HG02885 (cell line): ENCODE data around the gene WDR72.
"Not testable (repeated sequence)": the region's sequence is repeated elsewhere in the genome, so short reads cannot be mapped to it uniquely, and the experiment has no call there.

Experiments
- ATAC-seq: cut with Tn5 transposase; IDR thresholded peaks from one replicate; pipeline ENCODE4 v1.9.1; 2021; ENCODE audit warnings: mild to moderate bottlenecking; ENCODE audit not compliant: unreplicated experiment, poor library complexity

Gene WDR72

DNA sequence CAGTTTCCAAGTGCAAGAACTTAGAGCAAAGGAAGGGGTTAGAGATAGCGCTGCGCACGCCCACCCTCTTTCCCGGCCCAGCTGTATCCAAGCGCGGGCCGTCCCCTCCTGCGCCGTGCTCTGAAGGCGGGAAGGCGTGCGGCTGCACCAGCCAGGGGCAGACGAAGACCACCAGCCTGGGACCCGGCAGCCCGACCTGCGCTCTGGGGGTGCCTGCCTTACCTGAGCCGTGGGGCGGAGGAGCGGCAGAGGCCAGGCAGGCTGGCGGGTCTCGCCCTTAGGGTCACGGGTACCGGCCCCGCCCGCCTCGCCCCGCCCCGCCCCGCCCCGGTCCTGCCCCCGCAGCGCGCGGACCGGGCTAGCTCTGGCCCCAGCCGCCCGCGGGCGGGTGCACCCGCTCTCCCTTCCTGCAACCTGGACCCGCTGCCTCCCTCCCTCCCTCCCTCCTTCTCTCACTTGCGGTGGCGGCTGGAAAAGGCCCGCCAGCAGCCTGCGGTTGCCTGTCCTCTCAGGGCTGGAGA is at the start of gene WDR72:
Gene WDR72 (minus strand): TSS at position 253 of the 521 bp plus-strand sequence. CDS start 26,514 bp downstream, outside the sequence.
- ATAC-seq = no peak

DNA sequence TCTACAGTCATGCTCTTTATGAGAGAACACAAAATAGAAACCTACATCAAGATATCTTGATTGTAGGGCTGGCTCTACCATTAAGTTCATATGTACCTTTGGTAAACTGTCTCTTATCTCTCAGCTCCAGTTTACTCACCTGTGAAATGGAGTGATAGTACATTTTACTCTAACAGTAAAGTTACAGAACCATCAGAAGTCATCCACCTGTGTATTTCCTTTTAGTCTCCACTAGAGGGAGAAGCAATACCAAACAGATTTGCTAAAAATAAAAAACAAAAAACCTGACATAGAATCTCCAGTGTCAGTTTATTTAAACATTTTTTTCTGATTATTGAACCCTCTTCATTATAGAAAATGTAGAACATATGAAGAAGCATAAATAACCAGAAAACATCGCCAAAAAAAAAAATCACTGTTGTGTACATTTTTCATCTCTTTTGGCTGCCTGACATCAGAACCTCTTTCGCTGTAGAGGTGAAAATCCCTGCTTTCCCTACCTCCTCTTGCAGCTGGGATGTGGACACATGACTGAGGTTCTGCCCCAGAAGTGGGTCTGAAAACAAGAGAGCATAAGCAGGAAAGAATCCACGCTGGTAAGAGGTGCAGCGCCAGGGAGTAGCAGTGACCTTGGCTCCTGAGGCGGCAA is 48.7 kb upstream of the WDR72 start:
- ATAC-seq = peak; percentile 58

DNA sequence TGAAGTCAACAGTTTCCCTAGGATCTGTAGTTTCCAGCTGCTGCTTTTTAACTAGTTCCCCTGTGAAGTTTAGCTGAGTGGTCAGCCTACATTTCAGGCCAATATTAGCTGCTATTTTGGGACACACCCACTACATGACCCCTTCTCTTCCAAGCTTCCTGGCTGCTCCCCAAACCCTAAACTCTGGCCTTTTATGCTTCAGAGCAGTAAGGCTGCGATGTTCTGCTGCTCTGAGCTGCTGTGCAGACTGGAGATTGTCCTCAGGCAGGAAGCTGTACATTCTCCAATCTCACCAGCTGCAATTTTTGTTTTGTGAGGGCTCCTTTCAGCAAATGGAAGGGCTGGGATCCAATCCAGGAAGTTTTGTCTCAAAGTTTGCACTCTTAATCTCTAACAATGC is 48.0 kb upstream of the WDR72 start:
- ATAC-seq = no peak

DNA sequence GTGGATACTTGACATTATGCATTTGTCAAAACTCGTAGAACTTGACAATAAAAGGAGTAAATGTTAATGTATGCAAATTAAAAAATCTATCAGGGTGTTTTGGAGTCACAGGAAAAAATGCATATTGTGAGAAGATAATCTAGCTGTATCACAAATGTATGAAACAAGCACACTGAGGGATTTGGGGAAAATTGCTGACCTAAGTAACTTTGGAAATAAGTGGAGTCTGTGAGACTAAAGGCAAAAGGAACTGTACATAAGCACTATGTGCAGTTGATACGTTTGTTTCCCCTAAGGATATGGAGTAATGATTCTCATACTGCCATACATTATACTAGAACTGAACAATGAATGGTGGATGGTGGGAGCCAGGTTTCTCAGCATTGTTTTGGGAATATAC is 43.2 kb upstream of the WDR72 start:
- ATAC-seq = no peak

DNA sequence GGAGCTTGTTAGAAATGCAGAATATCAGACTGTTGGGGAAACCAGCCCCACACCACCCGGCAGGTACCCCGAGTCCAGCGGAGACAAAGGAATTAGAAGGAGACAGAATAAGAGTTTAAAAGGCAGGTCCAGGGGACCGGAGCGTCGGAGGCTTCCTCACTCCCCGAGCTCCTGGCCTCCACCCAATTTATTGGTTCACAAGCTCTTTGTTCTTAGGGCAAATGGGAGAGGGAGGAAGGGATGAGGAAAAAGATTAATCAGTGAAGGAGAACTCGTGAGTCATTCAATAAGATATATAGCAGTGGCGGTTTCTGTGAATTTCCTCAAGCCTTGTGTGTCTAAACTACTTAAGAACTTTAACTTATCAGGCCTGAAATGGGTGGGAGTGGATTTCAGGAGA is 32.1 kb upstream of the WDR72 start:
- no peak for ATAC-seq

DNA sequence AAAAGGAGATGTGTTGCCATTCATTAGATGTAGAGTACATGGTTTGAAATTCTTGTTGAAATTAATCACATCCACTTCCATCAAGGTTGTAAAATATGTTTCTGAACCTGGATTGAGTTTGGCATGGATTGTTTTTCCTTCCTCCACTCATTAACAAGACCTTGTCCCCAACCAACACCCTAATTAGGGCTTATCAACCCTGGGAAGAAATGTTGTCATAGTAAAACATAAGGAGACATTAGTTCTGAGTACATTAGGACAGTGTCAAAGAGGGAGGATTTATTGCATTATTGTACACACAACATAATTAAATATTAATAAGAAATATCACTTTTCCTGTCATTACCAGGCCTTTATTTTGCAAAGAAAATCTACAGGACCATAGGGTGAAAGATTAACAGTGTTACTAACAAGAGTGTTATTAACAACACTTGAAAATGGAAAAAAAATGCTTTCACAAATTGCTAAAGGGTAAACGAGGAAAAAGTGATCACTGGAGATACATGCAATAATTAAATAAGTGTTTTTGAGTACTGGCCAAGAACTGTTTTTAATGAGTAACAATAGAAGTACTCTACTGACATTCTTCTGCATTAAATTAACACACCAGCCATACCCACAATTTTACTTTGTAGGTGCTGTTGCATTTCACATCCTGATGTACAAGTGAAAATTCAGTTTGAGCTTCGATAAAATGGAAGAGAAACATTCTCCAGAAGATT is 30.4 kb upstream of the WDR72 start:
- ATAC-seq = no peak

DNA sequence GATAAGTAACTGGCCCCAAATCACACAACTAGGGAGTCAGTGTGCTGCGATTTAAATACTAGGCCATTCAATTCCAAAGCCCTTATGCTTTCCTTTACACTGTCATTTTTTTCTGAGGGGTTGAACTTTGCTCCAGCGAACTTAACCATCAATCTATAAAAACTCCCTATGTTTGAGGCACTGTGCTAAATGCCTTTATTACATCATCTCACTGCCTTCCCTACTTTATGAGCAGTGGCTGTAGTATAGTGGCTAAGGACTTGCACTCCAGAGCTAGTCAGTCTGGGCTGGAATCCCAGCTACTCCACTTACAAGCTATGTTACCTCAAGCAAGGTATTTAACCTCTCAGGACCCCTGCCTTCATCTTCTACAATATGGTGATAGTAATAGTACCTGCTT is 26.9 kb upstream of the WDR72 start:
- ATAC-seq = no peak

DNA sequence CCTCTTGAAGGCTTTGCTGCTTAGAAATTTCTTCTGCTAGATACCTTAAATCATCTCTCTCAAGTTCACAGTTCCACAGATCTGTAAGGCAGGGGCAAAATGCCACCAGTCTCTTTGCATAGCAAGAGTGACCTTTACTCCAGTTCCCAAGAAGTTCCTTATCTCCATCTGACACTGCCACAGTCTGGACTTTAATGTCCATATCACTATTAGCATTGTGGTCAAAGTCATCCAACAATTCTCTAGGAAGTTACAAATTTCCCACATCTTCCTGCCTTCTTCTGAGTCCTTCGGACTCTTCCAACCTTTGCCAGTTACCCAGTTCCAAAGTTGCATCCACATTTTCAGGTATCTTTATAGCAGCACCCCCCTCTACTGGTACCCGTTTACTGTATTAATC is 25.8 kb upstream of the WDR72 start:
- ATAC-seq = not testable (repeated sequence)

DNA sequence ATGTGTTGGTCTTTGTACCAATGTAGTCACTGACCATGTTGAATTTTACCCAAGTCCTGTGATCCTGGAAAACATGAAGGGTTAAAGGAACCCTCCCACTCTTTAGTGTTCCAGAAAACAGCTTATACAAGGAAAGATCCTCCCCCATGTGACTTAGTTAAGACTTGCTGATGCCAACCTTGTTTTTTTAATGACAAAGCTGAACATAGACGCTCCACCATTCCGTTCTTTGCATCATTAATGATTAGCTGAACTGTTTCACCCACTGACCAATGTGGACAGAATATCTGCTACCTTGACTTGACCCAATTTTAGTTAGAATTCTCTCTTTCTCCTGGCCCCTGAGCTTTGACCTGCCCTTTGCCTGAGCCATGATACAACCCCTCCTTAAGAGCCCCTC is 3.5 kb upstream of the WDR72 start:
- ATAC-seq = no peak

DNA sequence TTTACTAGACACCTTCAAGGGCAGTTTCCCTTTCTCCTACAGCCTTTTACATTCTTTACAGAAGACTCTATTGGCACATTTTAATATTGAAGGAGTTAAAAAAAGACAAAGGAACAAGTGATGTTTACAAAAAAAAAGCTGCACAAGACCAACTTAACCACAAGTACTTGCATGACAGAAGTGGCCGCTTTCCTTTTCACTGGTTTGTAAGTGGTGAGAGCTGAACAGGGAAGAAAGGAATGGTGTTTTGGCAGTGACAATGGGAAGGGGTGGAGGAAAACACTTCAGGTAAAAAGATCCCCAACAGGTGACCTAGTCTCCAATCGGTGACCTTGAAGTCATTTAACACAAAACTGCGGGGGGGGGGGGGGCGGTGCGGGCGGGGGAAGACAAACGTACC is 1.1 kb downstream of the WDR72 start:
- ATAC-seq = no peak

DNA sequence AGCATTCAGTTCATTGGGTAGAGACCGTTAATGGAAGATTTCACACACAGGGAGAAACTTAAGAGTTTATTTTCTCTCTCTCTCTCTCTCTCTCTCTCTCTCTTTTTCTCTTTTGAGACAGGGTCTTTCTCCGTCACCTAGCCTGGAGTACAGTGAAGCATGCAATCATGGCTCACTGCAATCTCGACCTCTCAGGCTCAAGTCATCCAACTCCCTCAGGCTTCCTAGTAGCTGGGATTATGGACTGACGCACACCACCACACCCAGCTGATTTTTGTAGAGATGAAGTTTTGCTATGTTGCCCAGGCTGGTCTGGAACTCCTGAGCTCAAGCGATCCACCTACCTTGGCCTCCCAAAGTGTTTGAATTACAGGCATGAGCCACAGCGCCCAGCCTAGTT is 1.6 kb downstream of the WDR72 start:
- ATAC-seq = no peak

DNA sequence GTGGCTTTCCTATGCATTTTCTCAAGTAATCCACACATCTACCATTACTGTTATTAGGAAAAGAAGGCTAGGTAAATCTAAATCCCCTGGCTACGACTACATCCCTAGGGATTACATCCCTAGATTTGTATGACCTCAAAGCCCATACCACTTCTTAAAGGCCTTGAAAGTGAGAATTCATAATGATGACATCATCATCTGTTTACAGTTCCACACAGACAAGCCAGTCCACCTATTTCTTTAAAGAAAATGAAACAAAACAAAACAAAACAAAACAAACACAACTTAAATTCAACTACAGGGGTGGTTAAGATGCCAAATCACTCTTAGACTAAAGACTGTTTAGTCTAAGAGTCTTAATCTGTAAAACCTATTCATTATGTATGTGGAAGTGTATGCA is 5.7 kb downstream of the WDR72 start:
- no peak for ATAC-seq

DNA sequence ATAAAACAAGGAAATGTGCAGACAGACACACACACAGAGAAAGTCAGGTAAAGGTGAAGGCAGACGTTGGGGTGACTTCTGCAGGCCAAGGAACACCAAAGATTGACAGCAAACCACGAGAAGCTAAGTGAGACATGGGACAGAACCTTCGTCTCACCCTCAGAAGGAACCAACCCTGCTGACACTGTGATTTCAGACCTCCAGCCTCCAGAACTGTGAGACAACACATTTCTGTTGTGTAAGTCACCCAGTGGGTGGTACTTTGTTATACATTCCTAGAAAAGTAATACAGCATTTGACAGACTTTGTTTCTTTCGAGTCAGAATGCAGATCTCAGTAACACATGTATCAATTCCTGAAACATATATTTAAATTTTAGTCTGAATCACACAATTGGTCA is 7.1 kb downstream of the WDR72 start:
- ATAC-seq = no peak

DNA sequence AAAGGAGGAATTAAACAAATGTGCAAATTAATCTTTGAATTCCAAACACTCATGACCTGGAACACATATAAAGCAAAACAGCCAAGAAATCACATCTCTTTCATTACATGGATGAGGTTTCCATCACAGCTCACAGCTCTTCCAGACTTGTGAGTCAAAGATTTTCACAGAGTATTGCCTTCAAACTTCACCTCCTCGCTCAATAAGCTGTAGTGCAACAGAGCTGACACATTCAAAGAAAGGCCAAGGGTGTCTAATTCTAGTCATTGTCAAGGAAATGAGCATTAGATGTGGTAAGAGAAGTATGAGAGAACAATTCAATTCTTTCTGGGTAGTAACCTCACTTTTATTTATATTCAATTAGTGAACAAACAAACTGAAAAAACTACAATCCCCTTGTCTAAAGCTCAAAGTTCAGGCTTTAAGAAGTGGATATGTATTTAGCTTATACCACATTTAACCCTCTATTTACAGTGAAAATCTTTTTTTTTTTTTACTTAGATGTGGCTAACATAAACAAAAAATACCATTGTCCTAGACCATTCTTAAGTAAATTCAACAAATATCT is 11.9 kb downstream of the WDR72 start:
- ATAC-seq = no peak

DNA sequence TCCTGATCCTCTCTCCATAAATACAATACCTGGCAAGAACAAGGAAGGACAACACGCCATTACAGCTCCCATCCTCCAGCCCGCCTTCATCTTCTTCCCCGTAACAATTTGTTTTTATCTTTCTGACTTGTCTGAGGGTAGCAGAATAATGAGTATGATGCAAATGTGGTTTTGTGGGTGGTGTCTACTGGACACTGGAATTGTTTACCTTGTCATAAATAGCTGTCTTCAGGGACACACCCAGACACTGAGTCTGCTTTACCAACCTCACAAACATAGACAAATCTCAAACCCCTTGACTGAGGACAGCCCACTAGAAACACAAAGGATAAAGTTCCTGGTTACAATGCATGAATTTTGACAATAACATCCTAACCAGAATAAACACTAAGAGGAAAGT is 13.4 kb downstream of the WDR72 start:
- ATAC-seq = no peak

DNA sequence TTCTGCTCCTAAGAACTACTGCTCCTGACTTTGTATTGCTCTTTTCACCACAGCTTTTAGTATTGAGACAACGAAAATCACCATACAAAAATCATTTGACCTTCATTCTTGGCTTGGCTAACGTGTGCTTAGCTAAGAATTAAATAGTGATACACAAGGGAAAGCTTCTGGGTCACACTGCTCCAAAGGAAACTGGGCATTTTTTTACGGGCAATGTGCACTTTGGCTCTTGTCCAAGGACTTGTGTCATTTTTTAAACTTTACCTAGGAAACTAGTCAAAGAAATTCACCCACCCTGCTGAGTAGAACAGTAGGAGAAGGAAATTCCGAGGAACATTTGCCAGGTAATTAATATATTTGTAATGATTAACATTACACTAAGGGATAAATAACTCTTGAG is 19.8 kb downstream of the WDR72 start:
- ATAC-seq = no peak

DNA sequence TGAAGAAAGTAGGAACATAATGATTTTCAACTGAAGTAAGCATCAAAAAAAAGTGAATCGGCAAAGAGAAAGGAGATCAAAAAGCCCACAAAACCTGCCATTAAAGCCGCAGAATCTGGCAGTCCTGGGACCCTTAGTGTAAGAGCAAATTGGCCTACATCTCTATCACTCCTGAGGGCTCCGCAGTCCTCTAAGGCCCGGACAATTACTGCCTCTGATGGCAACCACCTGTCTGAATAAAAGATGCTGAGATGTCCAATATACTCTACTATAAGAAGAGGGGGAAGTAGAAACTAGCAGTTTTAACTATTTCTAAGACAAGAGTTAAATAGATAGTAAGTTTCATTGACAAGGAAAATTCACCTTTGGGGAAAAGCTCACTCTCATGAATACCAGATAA is 20.3 kb downstream of the WDR72 start:
- no peak for ATAC-seq

DNA sequence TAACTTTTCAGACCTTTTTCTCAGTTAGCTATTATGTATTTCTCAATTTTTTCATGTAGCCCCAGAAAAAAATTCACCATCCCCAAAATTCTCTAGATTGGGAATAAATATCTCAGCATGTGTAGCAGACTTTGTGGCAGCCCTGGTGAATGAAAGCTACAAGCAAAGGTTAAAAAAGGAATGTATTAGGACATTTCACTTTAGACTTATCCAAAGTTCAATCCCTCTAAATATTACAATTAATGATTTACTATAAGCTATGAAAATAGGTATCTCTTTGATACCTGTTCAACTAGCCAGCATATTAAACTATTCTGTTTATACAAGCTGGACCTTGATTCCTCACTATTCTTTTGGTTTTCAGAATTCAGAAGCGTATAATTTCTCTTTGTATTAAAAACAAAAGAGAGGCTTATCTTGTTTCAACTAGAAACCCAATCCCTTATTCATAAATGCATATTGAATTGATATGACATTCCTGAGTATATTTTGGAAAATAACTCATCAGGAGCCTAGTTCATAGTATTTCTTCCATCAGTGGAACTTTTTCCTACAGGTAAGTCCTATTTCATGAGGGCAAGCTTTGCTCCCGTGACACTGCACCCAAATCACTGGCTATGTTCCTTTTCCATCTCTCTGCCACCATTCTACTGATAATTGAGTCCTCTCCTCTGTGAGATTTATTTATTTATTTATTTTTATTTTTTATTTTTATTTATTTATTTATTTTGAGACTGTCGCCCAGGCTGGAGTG is 38.0 kb downstream of the WDR72 start:
- no peak for ATAC-seq

DNA sequence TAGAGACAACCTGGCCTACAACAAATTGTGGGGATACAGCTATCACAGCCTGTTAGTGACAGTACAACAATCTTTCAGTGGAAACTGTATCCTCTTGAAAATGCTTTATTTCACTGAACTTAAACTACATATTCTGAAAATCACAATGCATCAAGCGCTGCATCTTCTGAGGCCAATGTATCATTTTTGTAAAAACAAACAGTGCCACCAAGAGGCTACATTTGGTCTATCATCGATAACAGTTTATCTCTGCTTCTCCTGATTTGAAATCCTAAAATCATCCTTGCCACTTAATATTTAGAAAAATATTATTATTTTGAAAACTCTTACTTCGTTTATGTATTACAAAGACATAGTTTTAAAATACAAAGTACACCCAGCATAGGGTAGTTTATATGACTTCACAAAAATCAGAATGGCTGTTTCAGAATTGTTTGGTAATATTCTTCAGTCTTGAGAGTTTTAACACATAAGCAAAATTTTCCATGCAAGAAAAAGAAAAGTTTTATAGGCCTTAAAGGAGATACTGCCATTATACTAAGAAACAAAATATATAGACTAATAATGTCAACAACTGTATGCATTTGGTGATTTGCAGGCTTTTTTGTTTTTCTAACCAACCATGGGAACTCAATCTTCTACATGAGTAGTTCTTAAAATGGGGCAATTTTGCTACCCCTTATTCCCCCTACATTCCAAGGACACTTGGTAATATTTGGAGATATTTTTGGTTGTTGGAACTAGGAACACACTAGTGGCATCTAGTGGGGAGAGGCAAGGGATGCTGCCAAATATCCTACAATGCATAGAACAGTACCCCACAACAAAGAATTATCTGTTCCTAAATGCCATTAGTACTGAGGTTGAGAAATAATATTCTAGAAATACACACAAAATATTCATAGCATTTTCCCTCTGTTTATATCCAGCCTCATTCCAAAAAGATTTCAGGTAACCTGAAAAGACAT is 42.3 kb downstream of the WDR72 start:
- no peak for ATAC-seq

DNA sequence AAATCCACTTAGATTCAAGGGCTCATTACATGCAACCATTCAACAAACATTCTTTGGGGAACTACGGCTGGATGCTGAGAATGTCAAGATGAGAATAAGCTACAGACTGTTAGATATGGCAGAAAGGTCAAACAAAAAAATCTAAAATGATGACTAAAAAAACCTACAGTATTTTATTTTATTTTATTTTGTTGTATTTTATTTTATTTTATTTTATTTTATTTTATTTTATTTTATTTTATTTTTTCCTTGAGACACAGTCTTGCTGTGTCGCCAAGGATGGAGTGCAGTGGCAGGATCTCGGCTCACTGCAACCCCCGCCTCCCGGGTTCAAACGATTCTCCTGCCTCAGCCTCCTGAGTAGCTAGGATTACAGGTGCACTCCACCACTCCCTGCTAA is 46.2 kb downstream of the WDR72 start:
- ATAC-seq = no peak
